MCF 10A (cell line): Measurements from ENCODE around the gene IMPG2. TPM values are rescaled to one million over a fixed set of nuclear protein-coding genes. Genes with fewer than 3 reads are reported as not detected.

Experiments
- BruUV-seq: library from RNA; stranded (reverse); fragments of 400-500 nt; replicated peaks from 2 replicates; lab custom pipeline; 2021; lab: Mats Ljungman, UMichigan
- CTCF ChIA-PET: fragments of 300-600 bp; sonication (Branson Sonifier 250); formaldehyde crosslinking; extraction: SDS; loops from one replicate; lab custom pipeline; 2021; ENCODE audit warnings: antibody characterized with exemption, inconsistent platforms; lab: Yijun Ruan, JAX
- POLR2A ChIA-PET: fragments of 300-600, 350-650 bp; sonication (Branson Sonifier 250); formaldehyde crosslinking; extraction: SDS; loops from one replicate; lab custom pipeline; 2020; ENCODE audit warnings: antibody characterized with exemption, inconsistent platforms; lab: Yijun Ruan, JAX
- DNase-seq: peaks from one replicate; pipeline ENCODE4 v3.0.0-alpha.2; 2018; ENCODE audit not compliant: unreplicated experiment
- H3K27ac Mint-ChIP-seq: one replicate; pipeline ENCODE4 v1.8.0; 2022; ENCODE audit warnings: mild to moderate bottlenecking, low read depth, mixed read lengths; ENCODE audit not compliant: unreplicated experiment
- H3K27me3 Mint-ChIP-seq: one replicate; pipeline ENCODE4 v1.8.0; 2022; ENCODE audit warnings: mixed read lengths; ENCODE audit not compliant: insufficient read depth, unreplicated experiment
- H3K36me3 Mint-ChIP-seq: one replicate; pipeline ENCODE4 v1.8.0; 2022; ENCODE audit warnings: mild to moderate bottlenecking, moderate library complexity, mixed read lengths; ENCODE audit not compliant: insufficient read depth, unreplicated experiment
- H3K4me1 Mint-ChIP-seq: one replicate; pipeline ENCODE4 v1.8.0; 2022; ENCODE audit warnings: mixed read lengths; ENCODE audit not compliant: insufficient read depth, unreplicated experiment
- H3K4me3 Mint-ChIP-seq: one replicate; pipeline ENCODE4 v1.8.0; 2022; ENCODE audit warnings: mild to moderate bottlenecking, moderate library complexity, mixed read lengths; ENCODE audit not compliant: unreplicated experiment
- H3K9me3 Mint-ChIP-seq: one replicate; pipeline ENCODE4 v1.8.0; 2022; ENCODE audit warnings: mixed read lengths; ENCODE audit not compliant: unreplicated experiment
- intact Hi-C: fragments of 100-400 bp; cut with micrococcal nuclease; formaldehyde crosslinking; loops from 2 replicates; pipeline ENCODE4 v1.14.1; 2022
- total RNA-seq: library from RNA; stranded (reverse); gene quantifications from 2 replicates; pipeline ENCODE4 v1.2.3, GENCODE V29; 2022
- TF ChIP-seq, protein P1 (sequence below): fragments of 200-600 bp; IDR thresholded peaks from one replicate; pipeline ENCODE4 v1.8.0; 2022; ENCODE audit warnings: antibody characterized with exemption, mild to moderate bottlenecking; ENCODE audit not compliant: unreplicated experiment

IMPG2 gene
- total RNA-seq, 1 experiment from 2014 or later, result 0.26 TPM

DNA sequence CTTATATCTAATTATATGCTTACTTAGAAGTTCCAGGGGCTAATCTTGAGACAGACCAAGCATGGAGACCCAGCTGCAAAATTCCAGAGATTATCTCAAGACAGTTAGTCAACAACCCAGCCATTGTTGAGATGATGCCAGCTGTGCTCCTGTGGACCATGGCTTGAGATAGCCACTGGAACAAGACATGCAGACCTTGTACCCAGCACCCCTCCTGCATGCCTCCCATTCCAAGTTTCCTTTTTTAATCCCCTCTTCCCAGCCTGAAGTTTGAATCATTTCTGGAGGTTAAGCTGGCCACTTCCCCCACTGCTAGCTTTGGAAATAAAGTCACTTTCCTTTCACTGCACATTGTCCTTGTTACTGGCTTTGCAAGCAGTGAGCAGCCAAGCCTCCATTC lies 53.8 kb downstream of the IMPG2 start:
- no peaks in the 10 kb centered on the region for H3K27me3 Mint-ChIP-seq
- no peaks in the 10 kb centered on the region for H3K36me3 Mint-ChIP-seq
- H3K4me3 Mint-ChIP-seq, result no peak overlapping the region
- intact Hi-C loops, result no loop called here
- H3K27ac Mint-ChIP-seq, result no peak overlapping the region
- BruUV-seq, result no TSS peak
- peaks cover 7% of the 10 kb centered on the region for H3K9me3 Mint-ChIP-seq
- TF ChIP-seq, protein P1, sequence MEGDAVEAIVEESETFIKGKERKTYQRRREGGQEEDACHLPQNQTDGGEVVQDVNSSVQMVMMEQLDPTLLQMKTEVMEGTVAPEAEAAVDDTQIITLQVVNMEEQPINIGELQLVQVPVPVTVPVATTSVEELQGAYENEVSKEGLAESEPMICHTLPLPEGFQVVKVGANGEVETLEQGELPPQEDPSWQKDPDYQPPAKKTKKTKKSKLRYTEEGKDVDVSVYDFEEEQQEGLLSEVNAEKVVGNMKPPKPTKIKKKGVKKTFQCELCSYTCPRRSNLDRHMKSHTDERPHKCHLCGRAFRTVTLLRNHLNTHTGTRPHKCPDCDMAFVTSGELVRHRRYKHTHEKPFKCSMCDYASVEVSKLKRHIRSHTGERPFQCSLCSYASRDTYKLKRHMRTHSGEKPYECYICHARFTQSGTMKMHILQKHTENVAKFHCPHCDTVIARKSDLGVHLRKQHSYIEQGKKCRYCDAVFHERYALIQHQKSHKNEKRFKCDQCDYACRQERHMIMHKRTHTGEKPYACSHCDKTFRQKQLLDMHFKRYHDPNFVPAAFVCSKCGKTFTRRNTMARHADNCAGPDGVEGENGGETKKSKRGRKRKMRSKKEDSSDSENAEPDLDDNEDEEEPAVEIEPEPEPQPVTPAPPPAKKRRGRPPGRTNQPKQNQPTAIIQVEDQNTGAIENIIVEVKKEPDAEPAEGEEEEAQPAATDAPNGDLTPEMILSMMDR, result no peak
- ChIA-PET POLR2A (no interaction called here), CTCF (interaction anchor here (0.6 kb wide), 1 partner anchor 109 kb away, joined by 6 read pairs; no protein-coding TSS in a partner anchor)
- DNase-seq, result no peak
- H3K4me1 Mint-ChIP-seq, result no peaks in the 10 kb centered on the region

DNA sequence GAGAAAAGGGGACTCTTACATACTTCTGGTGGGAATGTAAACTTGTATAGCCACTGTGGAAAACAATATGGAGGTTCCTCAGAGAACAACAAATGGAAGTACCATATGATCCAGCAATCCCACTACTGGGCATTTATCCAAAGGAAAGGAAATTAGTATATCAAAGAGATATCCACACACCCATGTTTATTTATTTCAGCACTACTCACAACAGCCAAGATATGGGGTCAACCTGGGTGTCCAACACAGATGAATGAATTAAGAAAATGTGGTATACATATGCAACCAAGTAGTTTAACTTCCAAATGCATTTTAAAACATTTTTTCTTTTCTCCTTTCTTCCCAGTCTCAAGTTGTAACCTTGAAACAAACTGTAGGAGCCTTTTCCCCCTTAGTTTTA lies 54.3 kb downstream of the IMPG2 start:
- ChIA-PET POLR2A (no interaction called here), CTCF (no interaction called here)
- H3K4me3 Mint-ChIP-seq, result no peak overlapping the region
- TF ChIP-seq, protein P1, result no peak
- intact Hi-C loops, result no loop called here
- H3K27me3 Mint-ChIP-seq, result no peaks in the 10 kb centered on the region
- H3K27ac Mint-ChIP-seq, result no peak overlapping the region
- no TSS peak for BruUV-seq
- no peak for DNase-seq
- H3K4me1 Mint-ChIP-seq, result no peaks in the 10 kb centered on the region
- no peaks in the 10 kb centered on the region for H3K36me3 Mint-ChIP-seq
- peaks cover 7% of the 10 kb centered on the region for H3K9me3 Mint-ChIP-seq

DNA sequence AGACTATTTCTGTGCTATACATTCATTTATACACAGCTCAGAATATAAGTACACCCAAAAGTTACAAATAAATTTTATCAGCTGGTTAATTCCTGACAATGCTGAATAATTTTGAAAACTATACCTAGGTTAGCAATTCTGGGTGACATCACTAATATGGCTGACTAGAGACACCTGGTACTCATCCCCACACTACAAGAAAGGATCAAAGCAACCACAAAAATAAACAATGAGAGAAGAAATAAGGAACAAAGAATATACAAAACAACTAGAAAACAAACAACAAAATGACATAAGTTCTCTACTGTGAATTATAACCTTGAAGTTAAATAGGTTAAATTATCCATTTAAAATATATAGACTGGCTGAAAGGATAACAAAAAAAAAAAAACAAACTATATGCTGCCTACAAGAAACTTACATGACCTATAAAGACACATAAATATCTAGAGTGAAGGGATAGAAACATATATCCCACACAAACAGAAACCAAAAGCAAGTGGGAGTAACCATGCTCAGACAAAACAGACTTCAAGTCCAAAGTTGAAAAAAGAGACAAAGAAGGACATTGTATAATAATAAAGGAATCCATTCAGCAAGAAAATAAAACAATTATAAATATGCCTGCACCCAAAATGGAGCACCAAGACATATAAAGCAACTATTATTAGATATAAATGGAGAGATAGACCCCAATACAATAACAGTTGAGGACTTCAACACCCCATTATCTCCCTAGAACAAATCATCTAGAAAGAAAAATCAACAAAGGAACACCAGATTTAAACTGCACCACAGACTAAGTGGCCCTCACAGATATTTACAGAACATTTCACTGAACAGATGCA lies 57.8 kb downstream of the IMPG2 start:
- H3K36me3 Mint-ChIP-seq, result no peaks in the 10 kb centered on the region
- POLR2A ChIA-PET, result interaction anchor here (1.1 kb wide), 1 partner anchor 11 kb away, joined by 3 read pairs; no protein-coding TSS in a partner anchor
- H3K4me1 Mint-ChIP-seq, result no peaks in the 10 kb centered on the region
- no peak overlapping the region for H3K27ac Mint-ChIP-seq
- H3K27me3 Mint-ChIP-seq, result no peaks in the 10 kb centered on the region
- H3K4me3 Mint-ChIP-seq, result no peak overlapping the region
- CTCF ChIA-PET, result no interaction called here
- no TSS peak for BruUV-seq
- intact Hi-C loops, result no loop called here
- no peak for DNase-seq
- TF ChIP-seq, protein P1, result no peak
- H3K9me3 Mint-ChIP-seq, result peaks cover 7% of the 10 kb centered on the region

DNA sequence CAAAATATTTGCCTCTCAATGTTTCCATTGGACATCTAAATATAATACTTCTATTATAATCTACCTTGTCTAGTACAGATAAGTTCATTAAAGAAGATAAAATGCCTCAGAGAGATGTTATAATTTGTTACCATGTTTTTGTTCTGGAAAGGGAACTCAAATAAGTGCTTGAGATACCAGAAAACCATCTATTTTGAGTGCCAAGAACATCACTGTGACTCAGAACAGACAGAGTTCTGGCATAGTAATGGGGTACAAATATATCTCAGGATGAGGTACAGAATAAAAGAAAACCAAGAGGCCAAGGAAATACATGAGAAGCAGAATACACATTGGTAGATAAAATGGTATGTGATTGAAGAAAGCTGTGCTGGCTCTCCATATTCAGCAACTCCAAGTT lies 58.9 kb downstream of the IMPG2 start:
- Mint-ChIP-seq H3K4me1 (no peaks in the 10 kb centered on the region), H3K9me3 (peaks cover 7% of the 10 kb centered on the region), H3K27me3 (no peaks in the 10 kb centered on the region), H3K27ac (no peak overlapping the region), H3K36me3 (no peaks in the 10 kb centered on the region), H3K4me3 (no peak overlapping the region)
- DNase-seq, result no peak
- CTCF ChIA-PET, result no interaction called here
- intact Hi-C loops, result no loop called here
- POLR2A ChIA-PET, result interaction anchor here (1.1 kb wide), 1 partner anchor 12 kb away, joined by 3 read pairs; no protein-coding TSS in a partner anchor
- no TSS peak for BruUV-seq
- TF ChIP-seq, protein P1, result no peak
